ENCODE data around the gene PARD6B.

DNA sequence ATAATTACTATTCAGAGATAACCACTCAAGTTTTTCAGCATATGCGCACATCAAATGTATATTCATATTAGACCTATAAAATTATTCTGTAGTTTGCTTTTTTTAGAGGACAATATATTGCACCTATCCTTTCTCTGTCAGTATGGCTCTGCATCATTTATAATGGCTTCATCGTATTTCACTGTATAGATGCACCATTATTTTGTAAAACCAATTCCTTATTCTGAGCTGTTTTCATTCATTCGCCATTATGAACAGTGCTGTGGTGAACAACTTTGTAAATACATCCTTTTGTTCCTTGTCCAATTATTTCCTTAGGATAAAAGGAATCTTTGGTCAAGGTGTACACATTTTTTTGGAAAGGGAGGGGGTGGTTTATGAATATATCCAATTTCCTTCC, 34.3 kb downstream of the PARD6B start:
- TF ChIP-seq RARB (CRISPR knock-in tag; IDR thresholded peaks at IDR 0.05) (no peak), TOX (CRISPR knock-in tag; IDR thresholded peaks at IDR 0.05; ENCODE audit: borderline replicate concordance) (no peak), ZFP30 (CRISPR knock-in tag; IDR thresholded peaks at IDR 0.05) (no peak), ARNTL (CRISPR knock-in tag; IDR thresholded peaks at IDR 0.05; ENCODE audit: borderline replicate concordance, low read depth) (no peak), CREB5 (CRISPR knock-in tag; IDR thresholded peaks at IDR 0.05; ENCODE audit: low read depth) (no peak), ISL1 (CRISPR knock-in tag; IDR thresholded peaks at IDR 0.05) (no peak), ZNF70 (CRISPR knock-in tag; IDR thresholded peaks at IDR 0.05) (no peak)
- TF ChIP-seq, protein P1, sequence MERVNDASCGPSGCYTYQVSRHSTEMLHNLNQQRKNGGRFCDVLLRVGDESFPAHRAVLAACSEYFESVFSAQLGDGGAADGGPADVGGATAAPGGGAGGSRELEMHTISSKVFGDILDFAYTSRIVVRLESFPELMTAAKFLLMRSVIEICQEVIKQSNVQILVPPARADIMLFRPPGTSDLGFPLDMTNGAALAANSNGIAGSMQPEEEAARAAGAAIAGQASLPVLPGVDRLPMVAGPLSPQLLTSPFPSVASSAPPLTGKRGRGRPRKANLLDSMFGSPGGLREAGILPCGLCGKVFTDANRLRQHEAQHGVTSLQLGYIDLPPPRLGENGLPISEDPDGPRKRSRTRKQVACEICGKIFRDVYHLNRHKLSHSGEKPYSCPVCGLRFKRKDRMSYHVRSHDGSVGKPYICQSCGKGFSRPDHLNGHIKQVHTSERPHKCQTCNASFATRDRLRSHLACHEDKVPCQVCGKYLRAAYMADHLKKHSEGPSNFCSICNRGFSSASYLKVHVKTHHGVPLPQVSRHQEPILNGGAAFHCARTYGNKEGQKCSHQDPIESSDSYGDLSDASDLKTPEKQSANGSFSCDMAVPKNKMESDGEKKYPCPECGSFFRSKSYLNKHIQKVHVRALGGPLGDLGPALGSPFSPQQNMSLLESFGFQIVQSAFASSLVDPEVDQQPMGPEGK (CRISPR knock-in tag; IDR thresholded peaks at IDR 0.05; ENCODE audit: borderline replicate concordance), result no peak
